ENCODE data around the gene CMTM5.
"Not testable (repeated sequence)": the region's sequence is repeated elsewhere in the genome, so short reads cannot be mapped to it uniquely, and the experiment has no call there.

Gene CMTM5

DNA sequence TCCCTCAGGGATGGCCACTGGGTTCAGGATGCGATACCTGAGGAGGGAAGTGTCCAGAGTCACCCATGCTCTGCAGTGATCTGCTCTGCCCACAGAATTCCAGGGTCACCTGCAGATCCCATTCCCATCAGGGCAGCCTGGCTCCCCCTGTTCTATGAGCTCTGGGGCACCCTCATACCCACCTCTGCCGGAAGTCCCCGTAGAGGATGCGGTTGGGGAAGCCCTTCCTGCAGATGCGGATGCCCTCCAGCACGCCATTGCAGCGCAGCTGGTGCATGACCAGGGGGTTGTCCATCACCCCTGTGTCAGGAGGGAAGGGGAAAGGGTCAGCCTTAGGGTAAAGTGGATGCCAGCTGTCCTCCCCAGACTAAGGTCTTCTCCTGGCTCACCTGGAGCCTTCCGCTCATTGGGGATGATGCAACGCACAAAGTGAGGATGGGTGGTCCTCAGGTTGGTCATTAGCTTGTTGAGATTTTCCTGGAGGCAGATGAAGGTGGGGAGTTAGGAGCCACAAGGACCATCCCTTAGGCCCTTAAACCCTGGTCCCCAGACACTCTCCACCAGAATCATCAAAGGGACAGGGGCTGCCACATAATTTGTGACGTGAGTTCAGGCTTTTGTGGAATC lies 20.0 kb downstream of the CMTM5 start:
- TF ChIP-seq, protein P1, sequence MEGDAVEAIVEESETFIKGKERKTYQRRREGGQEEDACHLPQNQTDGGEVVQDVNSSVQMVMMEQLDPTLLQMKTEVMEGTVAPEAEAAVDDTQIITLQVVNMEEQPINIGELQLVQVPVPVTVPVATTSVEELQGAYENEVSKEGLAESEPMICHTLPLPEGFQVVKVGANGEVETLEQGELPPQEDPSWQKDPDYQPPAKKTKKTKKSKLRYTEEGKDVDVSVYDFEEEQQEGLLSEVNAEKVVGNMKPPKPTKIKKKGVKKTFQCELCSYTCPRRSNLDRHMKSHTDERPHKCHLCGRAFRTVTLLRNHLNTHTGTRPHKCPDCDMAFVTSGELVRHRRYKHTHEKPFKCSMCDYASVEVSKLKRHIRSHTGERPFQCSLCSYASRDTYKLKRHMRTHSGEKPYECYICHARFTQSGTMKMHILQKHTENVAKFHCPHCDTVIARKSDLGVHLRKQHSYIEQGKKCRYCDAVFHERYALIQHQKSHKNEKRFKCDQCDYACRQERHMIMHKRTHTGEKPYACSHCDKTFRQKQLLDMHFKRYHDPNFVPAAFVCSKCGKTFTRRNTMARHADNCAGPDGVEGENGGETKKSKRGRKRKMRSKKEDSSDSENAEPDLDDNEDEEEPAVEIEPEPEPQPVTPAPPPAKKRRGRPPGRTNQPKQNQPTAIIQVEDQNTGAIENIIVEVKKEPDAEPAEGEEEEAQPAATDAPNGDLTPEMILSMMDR (IDR thresholded peaks at IDR 0.05; ENCODE audit: low read depth, low read length) = no peak
- H3K4me3 ChIP-seq (ENCODE audit: low read depth, low read length) = no peak overlapping the region

DNA sequence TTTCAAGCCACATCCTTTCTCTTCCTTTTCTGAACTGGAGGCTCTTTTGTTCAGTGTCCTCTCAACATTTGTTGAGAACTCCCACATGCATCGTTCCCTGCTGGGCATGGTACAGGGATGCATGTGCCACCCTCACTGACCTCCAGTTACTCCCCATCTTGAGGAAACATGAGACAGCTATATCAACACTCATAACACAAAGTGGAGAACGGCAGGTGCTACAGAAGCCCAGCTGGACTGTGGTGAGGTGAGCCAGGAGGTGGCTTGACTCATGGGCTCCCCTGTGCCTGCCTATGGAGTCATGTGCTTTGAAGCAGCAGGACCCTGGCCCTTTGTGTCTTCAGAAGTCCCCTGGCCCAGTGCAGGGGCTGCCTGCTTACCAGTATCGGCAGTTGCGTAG lies 21.5 kb downstream of the CMTM5 start:
- H3K4me3 ChIP-seq (ENCODE audit: low read depth, low read length) = no peak overlapping the region
- TF ChIP-seq, protein P1 (IDR thresholded peaks at IDR 0.05; ENCODE audit: low read depth, low read length) = no peak

DNA sequence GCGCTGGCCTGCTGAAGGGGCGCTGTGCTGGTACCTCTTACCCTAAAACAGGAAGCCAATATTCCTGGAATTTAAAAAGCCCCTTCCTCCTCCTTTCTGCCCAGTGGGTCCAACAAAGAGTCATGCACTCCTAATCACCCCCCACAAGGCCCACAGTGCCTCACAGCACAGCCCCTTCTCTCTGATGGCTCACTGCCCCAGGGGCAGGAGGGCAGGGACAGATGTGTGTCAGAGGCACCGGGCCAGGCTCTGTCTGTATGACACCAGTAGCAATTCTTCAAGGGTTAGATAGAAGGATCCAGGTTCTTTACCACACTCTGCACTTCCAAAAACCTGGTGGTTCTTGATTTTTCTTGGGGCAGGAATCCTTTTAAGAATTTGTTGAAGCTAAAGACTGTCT lies 22.3 kb downstream of the CMTM5 start:
- H3K4me3 ChIP-seq (ENCODE audit: low read depth, low read length) = no peak overlapping the region
- TF ChIP-seq, protein P1 (IDR thresholded peaks at IDR 0.05; ENCODE audit: low read depth, low read length) = no peak

DNA sequence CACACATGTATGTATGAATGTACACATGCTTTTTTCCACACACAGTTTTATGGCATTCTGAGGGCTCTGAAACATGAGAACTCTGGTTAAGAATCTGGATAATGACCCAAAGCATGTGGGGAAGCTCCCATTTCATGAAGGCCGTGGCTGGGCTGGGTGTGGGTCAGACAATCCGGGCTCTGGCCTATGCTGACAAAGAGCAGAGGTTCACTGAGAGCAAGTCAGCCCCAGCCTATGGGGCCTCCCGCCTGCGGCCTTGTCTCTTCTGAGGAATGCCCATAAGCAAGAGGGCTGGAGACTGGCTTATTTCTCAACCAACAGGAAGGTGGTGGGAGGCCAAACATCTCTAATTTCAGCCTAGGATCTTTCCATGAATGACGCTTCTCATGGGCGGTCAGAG lies 22.7 kb downstream of the CMTM5 start:
- TF ChIP-seq, protein P1 (IDR thresholded peaks at IDR 0.05; ENCODE audit: low read depth, low read length) = no peak
- H3K4me3 ChIP-seq (ENCODE audit: low read depth, low read length) = no peak overlapping the region

DNA sequence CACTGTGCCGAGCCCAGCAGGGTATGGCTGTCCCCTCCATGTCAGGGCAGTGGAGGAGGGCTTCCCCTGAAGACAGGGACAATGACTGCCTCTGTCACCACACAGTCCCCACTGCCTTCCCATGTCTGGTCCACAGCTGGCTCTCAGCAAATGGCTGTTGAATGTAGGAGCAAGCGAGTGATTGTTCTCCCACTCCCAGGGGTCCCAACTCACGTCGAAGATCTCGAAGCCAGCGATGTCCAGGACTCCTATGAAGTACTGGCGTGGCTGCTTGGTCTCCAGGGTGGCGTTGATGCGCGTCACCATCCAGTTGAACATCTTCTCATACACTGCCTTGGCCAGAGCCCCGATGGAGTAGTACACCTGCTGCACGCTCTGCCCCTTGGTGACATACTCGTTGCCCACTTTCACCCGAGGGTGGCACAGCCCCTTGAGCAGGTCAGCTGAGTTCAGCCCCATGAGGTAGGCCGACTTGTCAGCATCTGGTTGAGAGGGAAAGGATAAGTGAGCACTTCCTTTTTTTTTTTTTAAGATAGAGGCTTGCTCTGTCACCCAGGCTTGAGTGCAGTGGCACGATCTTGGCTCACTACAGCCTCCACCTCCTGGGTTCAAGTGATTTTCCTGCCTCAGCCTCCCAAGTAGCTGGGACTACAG lies 23.8 kb downstream of the CMTM5 start:
- H3K4me3 ChIP-seq (ENCODE audit: low read depth, low read length) = not testable (repeated sequence)

DNA sequence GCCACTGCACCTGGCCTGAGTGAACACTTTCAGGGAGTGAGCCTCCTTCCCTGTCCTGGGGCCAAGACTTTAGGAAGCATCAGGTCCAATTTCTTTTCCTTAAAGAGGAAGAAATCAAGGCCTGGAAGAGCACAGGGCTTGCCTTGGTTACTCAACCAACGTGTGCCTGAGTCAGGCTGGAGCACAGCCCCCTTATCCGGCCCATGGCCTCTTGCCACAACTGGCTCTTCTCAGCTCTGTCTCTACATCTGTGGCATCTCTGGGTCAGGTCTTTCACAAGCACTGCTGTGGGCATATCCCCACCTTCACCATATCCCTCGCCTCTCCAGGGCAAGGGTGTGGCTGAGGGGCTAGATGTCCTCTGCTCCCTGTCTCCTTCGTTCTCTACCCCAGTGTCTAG lies 24.4 kb downstream of the CMTM5 start:
- TF ChIP-seq, protein P1 (IDR thresholded peaks at IDR 0.05; ENCODE audit: low read depth, low read length) = no peak
- no peak overlapping the region for H3K4me3 ChIP-seq (ENCODE audit: low read depth, low read length)

DNA sequence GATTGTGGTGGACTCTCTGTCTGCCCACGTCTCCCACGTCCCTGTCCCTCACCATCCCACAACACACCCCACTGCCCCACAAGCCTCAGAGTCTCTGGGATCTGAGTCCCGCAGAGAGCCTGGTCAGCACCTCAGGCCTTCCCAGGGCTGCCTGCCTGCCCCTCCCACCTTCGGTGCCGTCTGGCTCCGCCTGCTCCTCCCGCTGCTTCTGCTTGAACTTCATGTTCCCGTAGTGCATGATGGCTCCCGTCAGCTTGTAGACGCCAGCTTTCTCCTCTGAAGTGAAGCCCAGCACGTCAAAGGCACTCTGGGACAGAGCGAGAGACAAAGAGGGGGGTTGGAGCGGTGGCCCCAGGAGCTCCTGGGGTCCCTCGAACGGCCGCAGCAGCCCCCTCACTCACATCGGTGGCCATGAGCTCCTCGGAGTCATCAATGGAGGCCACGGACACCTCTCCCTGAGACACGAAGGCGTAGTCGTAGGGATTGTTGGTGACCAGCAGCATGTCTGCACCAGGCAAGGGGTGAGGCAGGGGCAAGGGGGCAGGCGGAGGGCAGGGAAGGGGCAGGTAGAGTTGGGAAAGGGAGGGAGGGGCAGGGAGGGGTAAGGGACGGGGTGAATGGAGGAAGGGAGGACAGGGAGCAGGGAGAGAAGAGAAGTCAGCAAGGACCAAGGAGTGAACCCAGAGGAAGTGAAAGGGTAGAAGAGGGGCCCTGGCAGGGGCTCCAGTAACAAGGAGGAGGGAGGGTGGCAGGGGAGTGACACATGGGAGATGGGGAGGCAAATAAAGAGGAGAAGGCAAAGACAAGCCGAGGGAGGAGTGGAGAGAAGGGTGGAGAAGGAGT lies 25.7 kb downstream of the CMTM5 start:
- no peak overlapping the region for H3K4me3 ChIP-seq (ENCODE audit: low read depth, low read length)
- TF ChIP-seq, protein P1 (IDR thresholded peaks at IDR 0.05; ENCODE audit: low read depth, low read length) = no peak
